ENCODE data around the gene FIBCD1.

The FIBCD1 gene

GRCh38 chr9:130862747-130863146 lies 76.3 kb downstream of the FIBCD1 start:
- in situ Hi-C loops (cut with MboI; ENCODE audit: low sequenced_read_pairs), result no loop called here

GRCh38 chr9:130862217-130862616 lies 76.8 kb downstream of the FIBCD1 start:
- in situ Hi-C loops (cut with MboI; ENCODE audit: low sequenced_read_pairs), result no loop called here

GRCh38 chr9:130861372-130862180 lies 77.5 kb downstream of the FIBCD1 start:
- in situ Hi-C loops (cut with MboI; ENCODE audit: low sequenced_read_pairs), result no loop called here

GRCh38 chr9:130860458-130861316 lies 78.4 kb downstream of the FIBCD1 start:
- in situ Hi-C loops (cut with MboI; ENCODE audit: low sequenced_read_pairs), result no loop called here

GRCh38 chr9:130858739-130859705 lies 80.0 kb downstream of the FIBCD1 start:
- in situ Hi-C loops (cut with MboI; ENCODE audit: low sequenced_read_pairs), result no loop called here

GRCh38 chr9:130857864-130858738 lies 80.9 kb downstream of the FIBCD1 start:
- in situ Hi-C loops (cut with MboI; ENCODE audit: low sequenced_read_pairs), result no loop called here

- in situ Hi-C loops (cut with MboI; ENCODE audit: low sequenced_read_pairs), result no loop called here
Measured at GRCh38 chr9:130856474-130856873, 82.6 kb downstream of the FIBCD1 start.

- in situ Hi-C loops (cut with MboI; ENCODE audit: low sequenced_read_pairs), result no loop called here
Measured at GRCh38 chr9:130854835-130855234, 84.2 kb downstream of the FIBCD1 start.

- in situ Hi-C loops (cut with MboI; ENCODE audit: low sequenced_read_pairs), result no loop called here
Measured at GRCh38 chr9:130854092-130854491, 85.0 kb downstream of the FIBCD1 start.

GRCh38 chr9:130852801-130853200 lies 86.2 kb downstream of the FIBCD1 start:
- in situ Hi-C loops (cut with MboI; ENCODE audit: low sequenced_read_pairs), result no loop called here
